Mesenteric fat pad (tissue), 1 donor: Measurements from ENCODE around the gene ASB2. TPM values are rescaled to one million over a fixed set of nuclear protein-coding genes. Genes with fewer than 3 reads are reported as not detected.

ENCODE experiments used
- DNase-seq: peaks from one replicate; pipeline ENCODE4 v3.0.0-alpha.2; 2020; ENCODE audit warnings: low spot score
- total RNA-seq: library from RNA; stranded (reverse); fragmentation: NEBNext Ultra II Directional; extraction: Animal tissue kit (Norgen Biotek cat#: 25700); gene quantifications from one replicate; pipeline ENCODE4 v1.2.1, GENCODE V29; 2021
- donor health status: DM: yes; HTN: yes; CAD: no.

ASB2 gene
- total RNA-seq, 1 donor from 2014 or later, result 1.2 TPM

DNA sequence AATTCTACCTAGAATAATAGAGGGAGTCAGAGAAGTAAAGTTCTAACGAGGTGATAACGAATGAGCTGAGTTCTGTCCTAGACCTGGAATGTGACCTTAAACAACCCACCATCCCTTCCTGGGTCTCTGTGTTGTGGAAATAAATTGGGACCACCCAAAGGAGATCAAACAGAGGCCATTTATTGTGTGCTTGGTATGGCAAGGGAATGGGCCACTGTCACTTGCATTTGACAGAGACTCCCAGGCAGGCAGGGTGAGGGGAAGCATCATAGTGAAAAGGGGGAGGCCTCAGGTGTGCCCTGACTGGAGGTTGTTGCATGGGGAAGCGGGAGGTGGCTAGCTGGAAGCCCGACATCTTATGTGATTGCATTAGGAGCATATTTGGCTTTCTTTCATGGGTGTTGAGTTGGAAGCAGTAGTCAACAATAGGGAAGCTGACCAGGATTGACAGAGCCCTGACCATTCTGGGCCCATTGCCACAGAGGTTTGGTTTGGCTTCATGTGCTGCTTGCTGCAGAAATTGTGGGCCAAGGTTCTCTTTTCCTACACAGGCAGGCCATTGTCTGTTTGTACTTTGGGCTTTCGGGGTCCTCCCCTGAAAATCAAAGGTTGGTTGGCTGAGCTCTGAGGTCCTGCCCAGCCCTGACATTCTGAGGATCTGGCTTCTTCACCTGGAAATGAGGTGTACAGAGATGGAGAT, 66.8 kb downstream of the ASB2 start:
- DNase-seq, result no peak

DNA sequence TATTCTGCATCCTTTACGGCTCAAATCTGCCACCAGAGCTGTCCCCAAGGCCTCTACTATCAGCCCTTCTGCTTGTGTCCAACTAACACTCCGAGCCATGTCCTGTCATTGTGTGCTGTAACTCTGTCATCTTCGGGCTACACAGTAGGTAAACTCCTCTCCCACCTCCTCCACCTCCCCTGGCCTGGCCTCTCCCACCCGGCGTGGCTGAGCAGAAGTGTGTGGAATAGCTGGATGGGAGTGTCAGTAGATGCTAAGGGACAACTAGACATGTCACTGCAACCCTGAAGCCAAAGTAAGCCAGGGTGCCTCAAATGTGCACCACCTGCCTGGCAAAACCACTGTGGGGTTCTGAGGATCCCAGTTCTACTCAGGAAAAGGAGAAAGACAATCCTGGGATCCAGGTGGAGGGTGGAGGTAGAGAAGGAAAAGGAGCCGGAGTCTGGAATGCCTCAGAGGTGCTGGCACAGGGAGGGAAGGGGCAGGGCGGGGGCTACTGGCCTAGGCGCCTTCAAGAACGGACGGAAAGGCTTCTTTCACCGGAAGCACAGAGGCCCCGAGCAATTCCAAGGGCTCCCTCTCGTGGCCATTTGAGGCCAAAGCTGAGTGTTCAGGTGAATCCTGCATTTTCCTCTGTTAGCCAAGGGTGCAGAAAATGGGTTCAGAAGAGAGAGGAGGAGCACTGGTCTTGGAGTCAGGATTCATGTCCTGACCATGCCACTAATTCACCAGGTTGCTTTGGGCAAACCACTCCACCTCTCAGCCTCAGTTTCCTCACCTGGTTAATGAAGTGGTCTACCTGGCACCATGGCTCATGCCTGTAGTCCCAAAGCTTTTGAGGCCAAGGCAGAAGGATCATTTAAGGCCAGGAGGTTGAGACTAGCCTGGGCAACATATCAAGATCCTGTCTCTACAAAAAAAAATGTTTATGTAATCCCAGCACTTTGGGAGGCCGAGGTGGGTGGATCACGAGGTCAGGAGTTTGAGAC, 69.7 kb downstream of the ASB2 start:
- DNase-seq, result no peak

DNA sequence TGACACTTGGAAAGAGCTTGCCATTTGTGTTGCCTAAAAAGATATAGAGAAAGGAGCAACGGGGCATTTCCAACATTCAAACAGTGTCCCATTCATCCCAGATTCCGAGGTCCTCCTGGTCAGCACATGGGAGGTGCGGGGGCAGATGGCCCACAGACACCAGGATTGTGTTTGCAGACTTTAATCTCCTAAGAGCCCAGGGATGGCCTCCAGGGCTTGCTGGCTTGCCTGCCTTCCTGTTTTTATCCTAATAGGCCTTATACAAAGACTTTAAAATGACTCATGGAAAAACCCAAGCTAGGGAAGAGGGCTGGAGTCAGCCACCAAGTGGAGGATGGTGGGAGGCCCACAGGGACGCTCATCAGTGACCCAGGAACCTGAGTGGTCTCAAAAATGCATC, 70.7 kb downstream of the ASB2 start:
- no peak for DNase-seq

DNA sequence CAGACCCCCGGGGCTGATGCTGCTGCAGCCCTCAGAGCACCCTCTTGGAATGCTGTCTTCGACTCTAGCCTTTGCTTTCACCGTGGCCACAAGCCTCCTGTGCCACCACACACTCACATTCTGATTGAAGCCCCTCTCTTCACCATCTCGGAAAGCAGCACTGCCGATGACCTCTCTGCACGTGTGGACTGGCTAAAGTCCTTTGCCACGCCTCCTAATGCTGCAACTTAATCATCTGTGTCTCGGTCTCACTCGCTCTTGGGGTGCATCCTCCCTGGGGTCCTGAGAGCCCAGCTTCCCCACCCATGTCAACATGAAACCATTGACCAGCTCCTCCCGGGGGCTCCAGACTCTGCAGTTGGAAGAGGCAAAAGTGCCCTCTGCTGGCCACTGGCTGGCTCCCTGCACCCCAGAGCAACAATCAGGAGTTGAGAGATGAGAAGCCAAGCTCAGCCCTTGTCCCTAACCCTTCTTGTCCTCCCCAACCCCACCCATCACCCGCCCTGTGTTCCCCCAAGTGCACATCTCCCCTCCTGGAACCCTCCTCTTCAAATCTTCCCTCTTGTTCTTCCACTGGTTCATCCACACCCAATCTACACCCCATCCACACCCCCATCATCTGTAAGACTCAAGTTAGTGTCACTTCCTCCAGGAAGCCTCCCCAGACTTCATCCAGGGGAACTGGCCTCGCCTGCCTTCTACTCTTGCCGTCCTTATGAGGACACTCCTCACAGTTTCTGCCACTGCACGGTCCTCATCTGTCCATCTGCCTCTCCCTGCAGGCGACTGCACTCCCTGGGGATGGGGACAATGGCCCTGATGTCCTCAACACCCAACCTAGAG, 72.8 kb downstream of the ASB2 start:
- no peak for DNase-seq

DNA sequence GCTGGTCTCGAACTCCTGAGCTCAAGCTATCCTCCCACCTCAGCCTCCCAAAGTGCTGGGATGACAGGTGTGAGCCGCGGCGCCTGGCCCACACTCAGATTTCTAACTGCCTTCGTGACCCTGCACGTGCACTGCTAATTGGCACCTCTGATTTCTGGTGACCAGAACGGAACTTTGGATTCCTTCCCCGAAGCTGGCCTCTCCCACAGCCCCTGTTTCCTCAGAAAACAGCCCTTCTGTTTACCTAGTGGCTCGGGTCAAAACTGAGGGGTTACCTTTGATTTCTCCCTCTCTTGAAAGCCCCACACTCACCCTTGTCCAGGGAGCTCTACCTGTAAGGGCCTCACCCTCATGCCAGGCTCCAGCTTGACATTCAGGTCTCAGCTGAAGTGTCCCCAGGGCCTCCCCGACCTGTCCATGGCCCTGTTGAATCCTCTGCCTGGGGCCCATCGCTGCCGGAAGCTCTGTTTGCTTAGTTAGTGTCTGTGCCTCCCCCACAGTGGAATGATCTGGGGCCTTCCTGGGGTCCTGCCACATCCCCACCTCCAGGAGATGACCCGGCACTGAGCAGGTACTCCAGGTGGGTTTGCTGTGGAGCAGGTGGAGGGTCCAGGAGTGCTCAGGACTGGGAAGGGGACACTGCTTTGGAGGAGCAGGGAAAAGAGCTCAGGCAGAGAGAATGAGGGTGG, 73.6 kb downstream of the ASB2 start:
- DNase-seq, result no peak

DNA sequence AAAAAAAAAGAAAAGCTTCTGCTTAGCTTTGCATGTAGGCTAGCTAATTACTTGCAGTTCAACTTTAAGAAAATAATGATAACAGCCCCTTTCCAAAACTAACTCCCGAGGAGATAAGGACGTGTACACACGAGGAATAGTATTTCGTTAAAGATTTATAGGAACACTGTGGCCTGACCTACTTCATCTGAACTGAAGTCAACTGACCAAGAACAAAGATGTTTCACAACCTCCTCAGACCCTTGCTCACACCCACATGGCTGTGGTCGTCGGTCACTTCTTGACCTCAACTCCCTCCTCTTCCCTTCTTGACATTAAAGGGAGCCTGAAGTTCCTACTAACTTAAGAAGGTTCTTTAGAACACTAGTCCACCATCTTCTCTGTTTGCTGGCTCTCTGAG, 74.6 kb downstream of the ASB2 start:
- no peak for DNase-seq

DNA sequence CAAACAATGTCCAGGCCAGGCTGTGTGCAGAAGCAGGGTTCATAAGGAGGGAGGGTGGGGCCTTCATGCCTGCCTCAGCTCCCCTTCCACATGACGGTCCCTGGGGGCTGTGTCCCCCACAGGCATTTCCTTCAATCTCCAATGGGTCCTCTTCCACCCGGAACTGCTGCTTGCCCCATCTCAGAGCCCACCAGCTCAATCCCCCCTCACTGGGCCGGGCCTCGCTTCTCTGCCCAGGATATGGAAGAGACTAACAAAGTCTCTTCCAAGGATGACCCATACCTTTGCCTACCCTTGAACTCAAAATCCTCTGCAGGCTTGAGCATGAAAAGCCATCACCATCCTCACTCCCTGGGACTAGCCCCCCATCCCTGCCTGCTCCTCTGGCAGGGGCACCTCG, 77.6 kb downstream of the ASB2 start:
- no peak for DNase-seq

DNA sequence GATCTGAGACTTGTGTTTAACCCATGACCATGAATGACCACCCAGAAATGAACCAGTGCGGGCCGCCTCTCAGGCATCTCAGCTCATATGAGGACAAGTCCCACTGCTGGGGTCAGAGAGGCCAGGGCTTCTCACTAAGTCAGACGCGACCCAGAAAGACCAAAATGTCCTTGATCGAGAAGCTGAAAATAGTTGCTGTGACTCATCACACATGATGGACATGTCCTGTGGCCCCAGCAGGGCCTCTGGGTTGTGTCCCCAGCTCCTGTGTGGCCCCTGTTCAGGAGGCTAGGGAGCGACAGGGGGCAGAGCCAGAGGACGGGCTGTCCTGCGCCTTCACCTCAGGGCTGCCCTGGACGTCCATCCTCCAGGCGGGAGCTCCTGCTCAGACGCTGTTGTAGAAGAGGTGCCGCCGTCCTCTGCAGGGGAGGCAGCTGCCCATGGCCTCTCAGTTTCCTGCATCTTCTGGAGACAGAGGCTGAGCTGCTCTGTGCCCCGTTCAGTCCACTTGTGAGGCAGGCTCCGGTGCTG, 78.2 kb downstream of the ASB2 start:
- no peak for DNase-seq

DNA sequence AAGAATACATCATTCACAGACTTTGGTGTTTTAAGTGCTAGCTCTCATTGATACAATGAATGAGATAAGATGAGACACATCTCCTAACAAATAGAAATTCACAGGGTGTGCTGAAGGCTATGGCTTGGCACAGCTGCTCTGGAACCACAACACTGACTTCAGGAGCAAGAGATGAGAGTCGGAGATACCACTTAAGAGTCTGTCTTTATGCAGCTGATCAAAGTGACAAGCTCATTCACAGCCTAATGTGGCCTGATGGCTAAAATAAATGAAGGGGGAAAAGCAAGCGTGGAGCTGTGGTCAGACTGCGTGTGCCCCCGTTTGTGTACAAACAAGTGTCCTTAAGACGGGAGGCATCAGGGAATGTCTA, 78.9 kb downstream of the ASB2 start:
- no peak for DNase-seq

DNA sequence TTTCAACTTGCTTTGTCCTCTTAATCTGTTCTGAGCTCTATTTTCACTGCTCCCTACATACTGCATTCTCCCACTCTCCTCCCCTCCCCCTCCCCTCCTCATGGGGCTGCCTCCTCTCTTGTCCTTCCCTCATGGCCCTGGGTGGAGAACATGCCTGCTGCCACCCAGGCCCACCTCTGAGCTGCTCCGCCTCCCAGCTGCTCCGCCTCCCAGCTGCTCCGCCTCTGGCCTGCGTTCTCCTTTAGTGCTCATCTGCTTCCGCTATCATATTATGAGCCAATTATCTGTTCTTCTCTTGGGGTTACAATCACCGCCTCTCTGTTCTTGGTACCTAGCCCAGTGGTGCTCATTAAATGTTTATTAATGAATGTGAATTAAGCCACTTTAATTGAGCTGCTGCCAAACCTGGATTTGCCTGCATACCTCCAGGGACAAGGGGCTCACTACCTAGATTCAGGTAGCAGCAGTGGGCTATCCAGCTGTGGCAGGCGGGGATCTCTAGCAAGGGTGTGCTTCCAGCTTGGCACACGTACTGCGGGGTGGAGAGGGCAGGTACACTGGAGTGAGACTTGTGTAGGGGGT, 81.3 kb downstream of the ASB2 start:
- DNase-seq, result no peak

DNA sequence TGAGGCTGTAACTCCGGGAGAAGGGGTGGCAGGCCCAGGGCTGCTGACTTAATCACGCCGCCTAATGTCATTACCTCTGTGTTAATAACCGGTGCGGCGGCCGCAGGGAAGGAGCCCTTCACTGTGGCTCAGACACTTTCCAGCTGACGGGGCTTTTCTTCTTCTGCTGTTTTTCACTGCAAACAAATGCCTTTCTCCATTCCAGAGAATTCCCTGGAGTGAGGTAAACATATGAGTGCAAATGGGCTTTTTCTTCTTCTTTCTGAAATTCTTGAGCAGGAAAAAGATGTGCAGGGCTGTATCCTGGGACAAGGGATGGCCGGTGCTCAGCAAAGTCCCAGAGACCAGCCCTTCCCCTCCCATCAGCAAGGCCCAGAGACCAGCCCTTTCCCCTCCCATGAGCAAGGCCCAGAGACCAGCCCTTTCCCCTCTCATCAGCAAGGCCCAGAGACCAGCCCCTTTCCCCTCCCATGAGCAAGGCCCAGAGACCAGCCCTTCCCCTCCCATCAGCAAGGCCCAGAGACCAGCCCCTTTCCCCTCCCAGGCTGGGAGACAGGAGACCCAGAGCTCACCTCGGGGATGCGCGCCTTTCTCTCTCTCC, 82.6 kb downstream of the ASB2 start:
- DNase-seq, result no peak

DNA sequence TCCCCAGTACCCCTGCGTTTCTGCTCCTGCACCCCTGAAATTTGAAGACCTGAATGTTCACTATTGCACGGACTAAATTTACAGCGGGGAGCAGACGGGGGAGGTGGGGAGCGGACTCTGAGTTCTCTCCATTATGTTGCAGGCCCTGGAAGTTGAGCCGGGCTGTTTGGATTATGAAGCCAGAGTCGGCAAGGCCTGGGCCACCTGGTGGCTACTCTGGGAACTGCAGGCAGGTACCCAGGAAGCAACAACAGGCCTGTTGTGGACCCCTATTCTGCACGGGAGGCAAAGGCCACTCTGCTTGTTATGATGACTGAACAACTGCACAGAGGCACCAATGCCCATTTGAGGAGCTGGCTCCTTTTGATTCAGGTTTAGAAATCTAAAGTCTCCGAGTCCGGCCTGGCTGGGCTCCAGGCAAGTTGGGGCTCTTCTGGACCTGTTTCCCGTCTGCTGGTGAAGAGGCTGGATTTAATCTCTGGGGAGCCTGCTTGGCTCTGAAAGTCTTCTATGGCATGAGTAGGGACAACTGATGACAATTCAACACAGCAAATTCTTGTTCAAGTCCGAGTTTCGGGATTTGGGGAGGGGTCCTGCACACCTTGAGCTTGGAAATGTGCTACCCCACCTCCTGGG, 83.3 kb downstream of the ASB2 start:
- DNase-seq, result no peak

DNA sequence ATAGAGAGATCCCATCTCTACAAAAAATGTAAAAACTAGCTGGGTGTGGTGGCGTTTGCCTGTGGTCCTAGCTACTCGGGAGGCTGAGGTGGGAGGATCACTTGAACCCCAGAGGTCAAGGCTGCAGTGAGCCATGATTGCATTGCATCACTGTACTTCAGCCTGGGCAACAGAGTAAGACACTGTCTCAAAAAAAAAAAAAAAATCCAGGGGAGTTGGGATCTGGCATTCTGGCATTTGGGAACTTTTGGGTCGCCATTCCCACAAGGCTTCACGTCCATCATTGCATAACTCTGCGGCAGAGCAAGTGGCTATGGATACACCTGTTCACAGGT, 83.9 kb downstream of the ASB2 start:
- DNase-seq, result no peak

DNA sequence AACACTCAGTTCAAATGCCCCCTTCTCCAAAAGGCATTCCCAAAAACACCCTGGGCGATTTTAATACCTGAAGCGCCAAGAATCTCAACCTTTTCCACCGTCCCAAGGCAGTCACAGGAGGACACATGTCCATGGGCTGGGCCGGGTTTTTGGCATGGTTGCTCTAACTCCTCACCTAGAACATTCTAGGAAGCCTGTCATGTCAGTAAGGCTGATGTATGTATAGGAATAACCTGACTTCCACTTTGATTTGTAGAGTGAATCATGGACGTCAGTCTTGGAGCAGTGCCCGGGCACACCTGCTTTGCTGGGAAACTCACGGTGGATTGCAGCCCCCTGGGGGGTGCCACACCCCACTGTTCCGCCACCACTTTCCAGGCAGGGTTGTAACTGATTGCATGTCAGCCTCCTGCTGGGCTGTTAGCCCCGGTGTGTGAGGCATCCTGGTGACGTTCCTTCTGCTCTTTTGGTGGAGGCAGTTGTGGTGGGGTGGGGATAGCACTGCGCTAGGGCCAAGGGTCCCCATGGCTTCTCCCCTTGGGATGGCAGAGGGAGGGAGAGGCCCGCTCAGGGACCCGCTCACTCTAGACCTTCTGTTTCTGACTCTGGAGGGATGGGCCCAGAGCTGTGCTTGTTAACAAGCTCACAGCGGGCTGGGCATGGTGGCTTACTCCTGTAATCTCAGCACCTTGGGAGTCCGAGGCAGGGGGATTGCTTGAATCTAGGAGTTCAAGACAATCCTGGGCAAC, 84.4 kb downstream of the ASB2 start:
- DNase-seq, result no peak

DNA sequence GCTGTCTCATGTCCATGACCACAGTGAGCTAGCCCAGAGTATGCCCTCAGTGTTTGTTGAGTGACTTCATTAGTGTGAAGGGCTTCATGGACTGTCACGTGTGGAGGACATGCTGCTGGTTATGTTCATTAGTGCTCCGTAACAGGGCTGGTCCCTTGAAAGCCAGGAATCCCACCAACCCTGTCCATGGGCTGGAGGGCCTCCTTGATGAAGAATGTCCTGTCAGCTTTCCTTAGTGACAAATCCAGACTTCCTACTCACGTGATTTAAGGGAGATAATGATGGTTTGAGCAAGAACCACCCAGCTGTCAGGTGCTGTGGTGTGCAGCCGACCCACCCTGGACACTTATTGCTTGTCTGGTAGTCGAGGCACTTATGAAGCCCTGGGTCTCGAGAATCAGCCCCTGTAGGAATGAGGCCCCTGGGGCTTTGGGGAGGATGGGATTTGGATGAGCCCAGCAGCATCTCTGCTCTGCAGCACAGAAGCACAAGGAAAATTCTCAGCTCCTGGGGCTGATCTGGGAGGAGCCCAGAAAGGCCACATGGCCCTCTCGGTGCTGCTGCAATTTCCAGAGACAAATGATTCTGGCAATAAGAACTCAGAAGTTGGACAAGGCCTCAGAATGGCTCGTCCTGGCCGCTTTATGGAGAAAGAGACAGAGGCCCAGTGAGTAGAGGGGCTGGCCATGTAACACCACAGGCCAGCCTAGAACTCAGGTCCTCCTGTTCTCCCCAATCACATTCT, 86.5 kb downstream of the ASB2 start:
- DNase-seq, result no peak

DNA sequence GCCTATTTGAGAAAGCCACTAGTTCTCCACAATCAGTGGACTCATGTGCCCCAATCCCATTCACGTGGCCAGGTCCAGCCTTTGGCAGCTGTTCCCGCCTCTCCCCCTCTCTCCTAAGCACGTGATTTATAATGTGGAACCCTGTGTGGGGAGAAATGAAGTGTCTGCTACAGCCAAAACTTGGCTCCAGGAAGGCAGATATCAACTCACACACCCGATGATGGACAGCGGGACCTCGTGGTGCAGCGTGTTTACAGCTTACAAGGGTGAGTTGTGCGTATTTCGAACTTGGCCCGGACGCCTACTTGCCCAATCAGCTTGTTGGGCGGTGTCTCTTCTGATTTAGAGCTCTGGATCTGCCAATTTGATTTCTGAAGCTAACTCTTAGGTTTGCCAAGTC, 87.4 kb downstream of the ASB2 start:
- DNase-seq, result no peak

DNA sequence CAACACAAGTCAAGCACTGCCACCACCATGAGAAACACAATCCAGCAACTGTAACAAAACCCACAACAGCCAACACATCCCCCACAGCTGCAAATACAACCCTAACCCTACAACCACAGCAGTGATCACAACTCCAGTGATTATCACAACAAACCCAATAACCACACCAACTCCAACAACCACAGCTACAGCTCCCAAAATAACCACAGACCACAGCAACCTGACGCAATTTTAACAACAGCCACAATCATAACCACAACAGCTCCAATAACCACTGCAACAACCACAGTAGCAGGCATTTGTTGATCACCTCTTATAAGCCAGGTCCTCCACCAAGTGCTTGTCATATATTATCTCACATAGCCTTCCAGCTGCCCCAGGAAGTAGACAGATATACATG, 91.4 kb downstream of the ASB2 start:
- no peak for DNase-seq
